ENCODE results near the gene TNS1.
A peak's percentile ranks its signal among the peaks of the same experiment; 100 is the strongest.

TNS1 gene

DNA sequence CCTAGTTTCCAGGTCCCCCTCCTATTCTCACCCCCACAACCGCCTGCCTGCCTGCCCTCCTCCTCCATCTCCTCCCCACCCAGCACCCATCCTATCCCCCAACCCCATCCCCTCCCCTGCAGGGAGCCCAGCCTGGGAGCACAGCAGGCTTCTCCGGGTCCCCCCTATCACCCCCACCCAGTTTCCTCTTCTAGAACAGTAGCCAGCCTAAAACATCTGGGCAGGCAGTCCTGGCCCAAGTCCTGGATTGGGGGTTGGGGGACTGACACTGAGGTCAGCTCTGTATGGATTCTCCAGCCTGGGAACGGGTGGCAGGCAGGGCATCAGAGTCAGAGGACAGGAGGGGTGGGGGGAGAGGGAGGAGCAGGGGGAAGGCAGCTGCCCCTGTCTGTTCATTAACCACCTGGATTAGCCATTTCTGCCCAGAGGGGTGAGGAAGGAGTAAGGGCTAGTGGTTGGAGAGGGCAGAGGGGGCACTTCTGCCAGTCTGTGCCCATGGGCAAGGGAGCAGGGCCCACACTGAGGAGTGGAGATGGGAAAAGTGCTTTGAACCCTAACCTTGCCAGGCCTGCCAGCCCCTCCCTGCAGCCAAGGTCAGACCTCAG, 60.0 kb downstream of the TNS1 start:
- no peak for DNase-seq (ENCODE audit: low spot score)

DNA sequence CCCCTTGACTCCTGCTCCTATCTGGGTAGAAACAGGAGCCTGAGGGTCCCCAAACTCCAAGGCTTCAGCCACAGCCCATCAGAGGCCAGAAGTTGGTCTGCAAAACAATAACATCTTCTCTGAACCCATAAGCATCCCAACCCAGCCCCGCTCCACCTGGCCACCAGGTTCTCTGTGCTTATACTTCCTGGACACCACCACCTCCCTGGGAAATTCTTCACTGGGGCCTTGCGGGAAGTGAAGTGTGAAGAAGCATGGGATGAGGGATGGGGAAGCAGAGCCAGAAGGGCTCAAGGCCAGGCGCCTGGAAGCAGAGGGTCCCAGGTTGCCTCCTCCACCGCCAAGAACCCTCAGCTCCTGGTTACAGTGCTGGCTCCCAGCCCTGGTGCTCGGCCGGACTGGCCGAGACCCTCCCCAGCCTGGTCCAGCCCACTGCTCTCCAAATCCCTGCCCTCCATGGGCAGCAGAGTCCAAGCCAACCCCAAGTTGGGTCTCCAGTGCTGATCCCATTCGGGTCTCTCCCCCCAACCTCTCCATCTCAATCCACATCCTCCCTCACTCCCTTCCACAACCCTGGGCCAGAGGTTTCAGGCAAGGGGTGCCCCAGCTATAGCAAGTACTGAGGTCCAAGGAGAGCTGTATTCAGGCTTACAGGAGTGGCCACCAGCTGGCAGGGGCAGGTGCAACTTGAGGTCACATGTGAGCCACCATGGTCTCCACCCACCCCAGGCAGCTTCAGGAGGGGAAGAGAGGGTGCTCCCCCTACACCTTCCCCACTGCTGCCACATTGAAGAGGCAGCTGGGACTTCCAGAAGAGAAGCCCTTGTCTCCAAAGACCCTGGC, 60.7 kb downstream of the TNS1 start:
- no peak for DNase-seq (ENCODE audit: low spot score)

DNA sequence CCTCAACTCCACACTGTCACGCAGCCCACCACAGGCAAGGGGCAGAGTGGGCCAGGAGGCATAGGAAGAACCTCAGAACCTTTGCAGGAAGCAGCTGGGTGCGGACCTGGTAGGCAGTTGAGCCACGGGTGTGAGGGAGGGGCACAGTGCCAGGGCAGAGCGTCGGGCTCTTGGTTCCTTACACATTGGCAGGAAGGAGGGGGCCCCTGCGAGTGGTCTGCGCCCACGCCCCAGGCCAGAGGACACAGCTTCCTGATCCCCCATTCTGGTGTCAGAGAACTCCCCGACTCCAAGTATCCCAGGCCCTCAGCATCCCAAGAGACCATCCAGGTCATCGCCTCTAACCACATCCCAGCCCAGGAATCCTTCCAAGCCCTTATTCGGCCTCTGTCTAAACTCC, 61.5 kb downstream of the TNS1 start:
- no peak for DNase-seq (ENCODE audit: low spot score)

DNA sequence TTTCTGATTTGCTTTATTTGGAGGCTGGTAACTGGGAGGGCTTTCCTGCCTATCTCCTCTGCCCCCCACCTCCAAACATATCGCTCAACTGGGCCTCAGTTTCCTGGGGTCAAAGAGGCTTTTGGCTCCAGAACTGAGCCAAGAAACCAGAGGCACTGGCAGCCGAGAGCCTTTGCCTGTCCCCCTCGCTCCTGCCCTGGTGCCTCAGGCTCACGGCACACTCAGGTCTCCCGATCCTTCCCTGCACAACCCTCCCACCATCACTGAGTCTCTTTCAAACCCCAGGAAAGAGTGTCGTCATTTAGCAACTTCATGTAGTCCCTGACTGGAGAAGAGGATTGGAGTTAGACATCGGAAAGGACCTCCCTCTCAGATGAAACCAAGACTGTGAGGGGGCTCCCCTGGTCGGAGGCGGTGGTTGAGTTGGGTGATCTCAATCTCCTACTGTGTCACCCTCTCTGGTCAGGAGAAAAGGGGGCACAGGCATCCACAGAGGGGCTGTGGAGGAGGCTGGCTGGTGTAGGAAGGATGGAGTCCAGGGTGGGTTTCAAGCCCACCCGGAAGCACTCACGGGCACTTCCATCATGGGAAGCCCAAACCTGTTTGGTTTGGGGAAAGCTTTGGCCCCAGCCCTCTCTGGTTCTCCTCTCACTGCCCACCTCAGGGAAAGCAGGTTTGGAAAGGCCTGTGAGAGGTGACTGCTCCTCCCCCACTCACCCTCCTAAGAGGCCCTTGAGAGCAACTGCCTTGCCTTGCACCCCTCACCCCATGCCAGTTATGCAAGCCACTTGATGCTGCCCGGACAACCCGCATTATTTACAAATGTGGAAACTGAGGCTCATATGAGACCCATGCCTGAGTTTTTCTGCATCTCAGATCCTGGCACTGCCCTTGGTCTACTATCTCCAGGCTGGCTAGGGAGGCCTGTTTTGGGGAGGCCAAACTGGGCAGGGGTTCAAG, 62.3 kb downstream of the TNS1 start:
- no peak for DNase-seq (ENCODE audit: low spot score)

DNA sequence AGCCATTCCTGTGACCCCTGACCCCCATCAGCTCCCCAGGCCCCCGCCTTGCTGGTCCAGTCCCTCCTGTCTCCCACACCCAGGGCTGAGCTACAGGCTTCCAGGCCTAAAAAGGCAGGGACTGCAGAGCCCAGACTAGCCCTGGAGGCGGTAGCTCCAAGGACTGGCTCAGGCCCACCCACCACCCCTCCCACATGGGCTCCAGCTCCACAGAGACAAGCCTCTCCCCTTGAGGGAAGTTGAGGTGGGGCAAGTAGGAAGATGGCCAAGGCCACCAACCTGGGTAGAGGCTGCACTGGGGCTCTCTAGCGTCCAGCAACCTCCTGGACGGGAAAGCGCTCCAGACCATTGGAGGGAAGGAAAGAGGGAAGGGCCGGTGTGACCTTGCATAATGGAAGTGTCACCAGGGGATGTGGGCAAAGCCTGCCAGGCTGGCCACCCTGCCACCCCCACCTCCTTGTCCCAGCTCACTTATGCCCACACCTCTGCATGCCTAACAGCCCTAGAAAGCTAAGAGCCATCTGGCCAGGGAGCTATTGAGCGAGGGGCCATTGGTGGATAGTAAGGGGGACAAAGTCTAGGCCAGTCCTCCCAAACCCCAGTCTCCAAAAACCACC, 63.1 kb downstream of the TNS1 start:
- DNase-seq (ENCODE audit: low spot score): no peak

GRCh38 chr2:217939220-217939619, 63.6 kb downstream of the TNS1 start:
- no peak for DNase-seq (ENCODE audit: low spot score)

GRCh38 chr2:217938036-217938435, 64.8 kb downstream of the TNS1 start:
- DNase-seq (ENCODE audit: low spot score): no peak

- DNase-seq (ENCODE audit: low spot score): no peak
Observed at GRCh38 chr2:217937446-217937845, 65.3 kb downstream of the TNS1 start.

DNA sequence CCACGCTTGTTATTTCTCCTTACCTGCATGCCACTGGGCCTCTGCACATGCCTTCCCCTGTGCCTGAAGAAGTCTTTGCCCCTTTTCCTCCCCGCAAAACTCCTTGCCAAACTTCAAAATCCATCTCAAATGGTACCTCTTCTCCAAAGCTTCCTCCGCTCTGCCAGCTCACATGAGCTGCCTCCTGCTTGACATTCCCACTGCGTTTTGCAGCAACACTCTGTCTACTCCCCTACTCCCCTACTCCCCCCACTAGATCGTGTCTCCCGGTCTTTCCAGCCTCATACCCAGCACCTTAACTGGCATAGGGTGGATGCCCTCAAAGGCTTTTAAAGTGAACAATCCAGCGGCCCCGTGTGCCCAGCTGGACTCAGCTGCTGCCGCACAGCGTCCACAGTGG, 65.8 kb downstream of the TNS1 start:
- no peak for DNase-seq (ENCODE audit: low spot score)

DNA sequence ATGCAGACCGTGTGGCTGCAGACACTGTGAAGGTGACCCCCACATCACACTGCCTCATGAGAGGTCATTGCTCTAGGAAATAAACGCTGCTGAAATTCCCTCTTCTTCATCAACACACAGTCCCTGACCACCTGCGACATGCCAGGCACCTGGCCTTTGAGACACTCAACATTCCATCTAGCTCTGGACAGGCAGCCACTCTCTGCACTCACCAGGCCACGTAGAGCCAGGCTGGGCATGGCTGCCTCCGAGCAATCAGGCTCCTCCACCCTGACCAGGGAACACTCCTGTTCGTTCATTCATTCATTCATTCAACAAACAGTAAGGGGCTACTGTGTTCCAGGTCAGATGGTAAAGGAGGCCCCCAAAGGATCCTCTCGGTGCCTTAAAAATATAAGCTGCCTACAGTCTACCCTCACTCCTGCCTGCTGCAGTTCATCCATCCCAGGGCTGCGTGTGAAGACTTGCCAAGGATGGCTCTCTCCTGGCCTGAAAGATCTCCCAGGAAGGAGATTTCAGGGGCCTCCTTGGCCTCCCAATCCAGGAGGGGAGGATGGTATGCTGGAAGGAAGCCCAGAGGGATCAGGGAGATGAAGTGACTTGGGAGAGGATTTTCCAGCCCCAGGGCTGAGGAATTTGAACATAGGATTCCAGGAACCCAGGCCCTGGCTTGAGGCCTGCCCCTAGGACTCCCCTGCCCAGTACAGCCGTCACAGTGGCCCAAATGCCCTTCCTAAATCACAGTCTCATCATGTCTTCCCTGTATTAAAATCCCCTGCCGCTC, 66.7 kb downstream of the TNS1 start:
- DNase-seq (ENCODE audit: low spot score): peak; percentile 71

DNA sequence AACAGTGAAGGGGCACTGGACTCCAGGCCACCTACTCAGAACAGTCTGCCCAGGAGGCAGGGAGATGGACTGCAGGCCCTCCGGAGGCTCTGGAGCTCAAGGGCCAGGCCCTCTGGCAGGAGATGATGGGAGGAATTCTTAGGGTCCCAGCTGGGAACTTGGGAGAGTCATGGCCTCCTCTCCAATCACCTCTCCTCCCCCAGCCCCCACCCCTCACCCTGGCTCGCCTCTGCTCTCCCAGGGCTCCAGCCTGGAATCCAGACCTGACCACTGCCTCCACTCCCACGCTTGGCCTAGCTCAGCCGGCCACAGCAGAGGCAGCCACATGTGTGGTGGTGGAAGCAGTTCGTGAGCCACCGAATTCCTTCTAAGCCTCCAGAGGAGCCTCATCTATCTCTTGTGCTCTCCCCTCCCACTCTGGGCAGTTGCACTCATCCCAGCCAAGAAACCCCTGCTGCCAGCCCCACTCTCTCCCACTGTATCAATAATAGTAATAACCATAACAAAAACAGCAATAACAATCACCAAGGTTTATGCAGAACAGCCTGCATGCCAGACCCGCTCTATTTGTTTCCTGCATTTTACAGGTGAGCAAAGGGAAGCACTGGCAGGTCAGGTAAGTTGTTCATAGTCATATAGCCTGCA, 67.4 kb downstream of the TNS1 start:
- peak; percentile 82 for DNase-seq (ENCODE audit: low spot score)

- DNase-seq (ENCODE audit: low spot score): peak; percentile 92
Observed at GRCh38 chr2:217934321-217935131, 68.3 kb downstream of the TNS1 start.

DNA sequence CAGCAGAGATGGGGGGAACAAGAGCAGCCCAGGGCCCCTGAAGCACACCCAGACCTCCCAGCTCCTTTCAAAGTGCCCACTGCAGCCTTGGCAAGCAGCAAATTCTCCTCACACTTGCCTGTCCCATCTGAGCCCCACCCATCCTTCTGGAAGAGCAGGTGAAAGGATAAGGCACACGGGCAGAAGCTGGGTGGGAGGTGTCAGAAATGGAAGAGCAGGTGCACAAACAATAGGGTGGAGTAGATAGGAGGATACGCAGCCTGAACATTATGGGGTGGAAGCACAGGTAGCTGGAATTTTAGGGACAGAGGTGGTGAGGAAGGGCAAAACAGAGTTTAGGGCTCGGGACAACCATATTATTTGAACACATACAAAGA, 69.2 kb downstream of the TNS1 start:
- no peak for DNase-seq (ENCODE audit: low spot score)

DNA sequence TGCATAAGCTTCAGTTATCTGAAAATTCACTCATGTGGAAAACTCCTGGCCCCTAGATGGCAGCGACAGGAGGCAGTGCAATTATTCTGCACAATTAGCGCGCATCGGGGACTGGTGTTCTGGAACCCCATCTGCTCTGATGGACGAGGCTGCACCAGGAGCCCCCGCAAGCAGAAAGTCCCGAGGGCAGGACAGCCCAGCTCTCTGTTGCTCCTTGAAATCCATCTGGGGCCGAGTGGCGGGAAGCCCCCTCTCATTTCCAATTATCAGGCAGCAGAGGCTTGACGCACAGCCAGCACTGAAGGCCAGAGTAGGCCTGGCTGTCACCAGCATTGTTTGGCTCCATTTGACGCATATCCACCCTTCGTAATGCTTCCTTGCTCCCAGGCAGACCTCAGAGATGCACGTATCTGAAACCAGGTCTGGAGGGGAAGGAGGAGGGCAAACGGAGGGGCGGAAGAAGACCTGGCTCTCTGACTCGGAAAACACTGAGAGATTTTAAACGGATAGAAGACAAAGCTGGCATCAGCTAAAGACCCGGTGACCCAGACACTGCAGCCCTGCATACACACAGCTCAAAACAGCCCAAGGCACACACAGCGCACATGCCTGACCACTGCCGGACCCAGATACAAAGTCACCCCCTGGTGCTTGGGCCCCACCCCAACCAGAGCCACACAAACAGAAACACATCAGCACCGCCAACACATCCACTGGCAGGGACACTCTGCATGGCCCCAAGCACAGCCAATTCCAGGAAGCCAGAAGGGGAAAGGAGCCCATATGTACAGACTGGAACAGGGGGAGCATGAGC, 69.8 kb downstream of the TNS1 start:
- DNase-seq (ENCODE audit: low spot score): no peak

DNA sequence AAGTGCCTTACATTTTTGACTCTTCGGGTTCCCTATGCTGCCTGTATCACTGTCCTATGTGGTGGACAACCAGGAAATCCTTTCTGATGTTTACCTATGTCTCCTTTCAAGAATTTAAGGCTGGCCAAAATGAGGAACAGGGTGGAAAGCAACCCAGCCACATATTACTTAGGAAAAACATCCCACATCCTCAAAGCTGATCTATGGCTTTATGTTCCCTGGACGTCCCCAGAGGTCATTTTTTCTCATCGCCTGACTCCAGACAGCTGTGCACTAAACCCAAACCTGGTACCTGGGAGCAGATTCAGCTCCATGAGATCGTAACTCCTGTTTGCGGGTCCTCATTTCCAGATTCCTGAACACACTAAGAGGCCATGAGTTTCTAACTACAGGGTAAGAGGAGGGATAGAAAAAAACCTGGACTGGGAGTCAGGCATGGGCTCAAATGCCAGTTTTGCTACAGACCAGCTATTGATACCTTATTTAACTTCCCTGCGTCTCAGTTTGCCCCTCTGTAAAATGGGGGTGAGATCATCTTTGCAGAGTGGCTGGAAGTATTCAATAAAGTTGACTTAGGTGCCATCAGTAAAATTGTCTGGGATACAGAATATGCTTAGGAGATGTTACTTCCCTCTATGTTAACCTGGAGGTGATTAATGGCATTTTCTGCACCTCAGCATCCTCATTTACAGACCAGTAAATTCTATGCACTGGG, 70.8 kb downstream of the TNS1 start:
- DNase-seq (ENCODE audit: low spot score): no peak

DNA sequence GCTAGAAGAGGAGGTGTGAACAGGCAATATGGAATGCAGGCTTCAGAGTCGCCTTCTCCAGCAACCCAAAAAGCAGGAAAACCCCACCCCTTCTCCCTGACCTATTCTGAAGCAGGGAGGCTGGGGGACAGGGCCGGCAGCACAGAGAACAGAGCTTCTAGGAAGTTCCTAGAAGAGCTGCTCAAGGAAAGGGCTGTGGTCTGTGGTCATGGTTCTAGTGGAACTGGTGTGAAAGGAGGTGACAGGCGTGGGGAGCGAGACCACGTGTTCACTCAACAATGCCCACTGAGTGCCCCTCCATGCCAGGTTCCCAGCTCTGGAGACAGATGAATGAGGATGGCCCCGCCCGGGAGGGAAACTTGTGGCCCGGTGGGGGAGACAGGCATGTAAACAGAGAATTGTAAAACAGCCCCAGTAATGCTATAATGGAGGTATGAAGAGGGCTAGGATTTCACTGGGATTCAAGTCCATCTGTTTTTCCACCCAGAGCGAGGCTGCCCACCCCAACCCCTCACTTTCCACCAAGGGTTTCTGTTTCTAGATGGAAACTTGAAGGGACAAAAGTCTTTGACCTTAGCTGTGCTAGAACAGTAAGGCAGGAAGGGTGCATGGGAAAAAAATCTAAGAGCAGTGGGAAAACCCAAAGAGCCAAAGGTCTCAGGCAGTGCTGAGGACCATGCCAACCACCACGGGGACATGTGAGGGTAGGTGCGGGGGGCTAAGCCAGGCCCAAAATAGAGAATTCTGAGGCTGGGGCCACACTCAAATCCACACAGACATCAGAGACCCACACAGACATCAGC, 71.8 kb downstream of the TNS1 start:
- DNase-seq (ENCODE audit: low spot score): no peak
